ENCODE data around the gene KIRREL3.

Gene KIRREL3

GRCh38 chr11:126548581-126549550, 451.7 kb downstream of the KIRREL3 start:
- no peak for DNase-seq

- no peak for DNase-seq
These were observed 452.9 kb downstream of the KIRREL3 start for GRCh38 chr11:126547691-126548090.

GRCh38 chr11:126547161-126547560, 453.4 kb downstream of the KIRREL3 start:
- no peak for DNase-seq

GRCh38 chr11:126546694-126547093, 453.9 kb downstream of the KIRREL3 start:
- no peak for DNase-seq

GRCh38 chr11:126546191-126546590, 454.4 kb downstream of the KIRREL3 start:
- no peak for DNase-seq

GRCh38 chr11:126545057-126545555, 455.5 kb downstream of the KIRREL3 start:
- no peak for DNase-seq

- DNase-seq = peak; percentile 28
These were observed 456.2 kb downstream of the KIRREL3 start for GRCh38 chr11:126544108-126545056.

GRCh38 chr11:126543691-126544090, 456.9 kb downstream of the KIRREL3 start:
- no peak for DNase-seq

GRCh38 chr11:126542334-126543015, 458.1 kb downstream of the KIRREL3 start:
- DNase-seq = no peak

- DNase-seq = no peak
These were observed 462.5 kb downstream of the KIRREL3 start for GRCh38 chr11:126538071-126538470.

GRCh38 chr11:126537492-126537891, 463.1 kb downstream of the KIRREL3 start:
- DNase-seq = no peak

- DNase-seq = no peak
These were observed 466.3 kb downstream of the KIRREL3 start for GRCh38 chr11:126534141-126534805.

- no peak for DNase-seq
These were observed 467.0 kb downstream of the KIRREL3 start for GRCh38 chr11:126533560-126533959.

GRCh38 chr11:126530416-126530815, 470.2 kb downstream of the KIRREL3 start:
- no peak for DNase-seq

GRCh38 chr11:126529037-126529436, 471.5 kb downstream of the KIRREL3 start:
- no peak for DNase-seq

GRCh38 chr11:126528075-126528474, 472.5 kb downstream of the KIRREL3 start:
- DNase-seq = no peak

- DNase-seq = no peak
These were observed 472.9 kb downstream of the KIRREL3 start for GRCh38 chr11:126527651-126528050.

GRCh38 chr11:126526471-126526870, 474.1 kb downstream of the KIRREL3 start:
- DNase-seq = no peak

- DNase-seq = no peak
These were observed 474.9 kb downstream of the KIRREL3 start for GRCh38 chr11:126525702-126526101.

GRCh38 chr11:126525216-126525615, 475.4 kb downstream of the KIRREL3 start:
- DNase-seq = no peak

GRCh38 chr11:126523441-126524205, 476.9 kb downstream of the KIRREL3 start:
- no peak for DNase-seq

All from NCI-H774 (cell line).